VCaP (cell line): ENCODE results near the gene MYH14.
"Not testable (repeated sequence)": the region's sequence is repeated elsewhere in the genome, so short reads cannot be mapped to it uniquely, and the experiment has no call there.

ENCODE experiments used
- H3K27ac ChIP-seq: fragments of 450-650 bp; 2 replicates; pipeline ENCODE4 v1.5.1; 2017
- CTCF ChIP-seq: fragments of 450-650 bp; conservative IDR thresholded peaks from 2 replicates; pipeline ENCODE4 v1.5.1; 2017; ENCODE audit warnings: mild to moderate bottlenecking, moderate library complexity

The MYH14 gene

GRCh38 chr19:50224986-50225747, 21.7 kb downstream of the MYH14 start:
- H3K27ac ChIP-seq: no peak overlapping the region
- no peak for TF ChIP-seq CTCF

GRCh38 chr19:50226536-50226935, 23.1 kb downstream of the MYH14 start:
- no peak for TF ChIP-seq CTCF
- no peak overlapping the region for H3K27ac ChIP-seq

GRCh38 chr19:50228153-50228552, 24.7 kb downstream of the MYH14 start:
- H3K27ac ChIP-seq: not testable (repeated sequence)

GRCh38 chr19:50230379-50231351, 27.2 kb downstream of the MYH14 start:
- 0 out of 2 replicates have a peak, but pooled peaks have one; percentile 11 for TF ChIP-seq CTCF
- no peak overlapping the region for H3K27ac ChIP-seq

GRCh38 chr19:50231417-50231816, 28.0 kb downstream of the MYH14 start:
- not testable (repeated sequence) for H3K27ac ChIP-seq

- TF ChIP-seq CTCF: no peak
- no peak overlapping the region for H3K27ac ChIP-seq
Measured at GRCh38 chr19:50231821-50232220, 28.4 kb downstream of the MYH14 start.

GRCh38 chr19:50232600-50232999, 29.2 kb downstream of the MYH14 start:
- no peak for TF ChIP-seq CTCF
- no peak overlapping the region for H3K27ac ChIP-seq

GRCh38 chr19:50233308-50233910, 30.0 kb downstream of the MYH14 start:
- H3K27ac ChIP-seq: no peak overlapping the region
- TF ChIP-seq CTCF: no peak
